Immature natural killer cell (primary cell): ENCODE measurements around the gene PCGF2. TPM values are rescaled to one million over a fixed set of nuclear protein-coding genes. Genes with fewer than 3 reads are reported as not detected.

Experiments used
- DNase-seq, 3 donors: peaks; one replicate each; pipeline ENCODE4 v3.0.0; 2022; ENCODE audit warnings: mixed read lengths in 1 of 3
- H3K27ac Mint-ChIP-seq, 6 donors: one replicate each; pipeline ENCODE4 v1.8.0; 2020; ENCODE audit warnings: mixed read lengths in 6 of 6, mild to moderate bottlenecking in 5 of 6, inconsistent platforms in 4 of 6, moderate library complexity in 3 of 6
- H3K27me3 Mint-ChIP-seq, 3 donors: one replicate each; pipeline ENCODE4 v1.8.0; 2020 to 2021; ENCODE audit warnings: low read depth in 3 of 3, mild to moderate bottlenecking in 3 of 3, mixed read lengths in 3 of 3, moderate library complexity in 3 of 3, inconsistent platforms in 1 of 3
- H3K36me3 Mint-ChIP-seq, 3 donors: one replicate each; pipeline ENCODE4 v1.8.0; 2020; ENCODE audit warnings: mixed read lengths in 3 of 3, inconsistent platforms in 2 of 3, mild to moderate bottlenecking in 2 of 3
- H3K4me1 Mint-ChIP-seq, 2 donors: one replicate each; pipeline ENCODE4 v1.8.0; 2020; ENCODE audit warnings: inconsistent platforms in 2 of 2, mild to moderate bottlenecking in 2 of 2, mixed read lengths in 2 of 2, moderate library complexity in 1 of 2
- H3K4me3 Mint-ChIP-seq, 5 donors: one replicate each; pipeline ENCODE4 v1.8.0; 2020; ENCODE audit warnings: mild to moderate bottlenecking in 5 of 5, mixed read lengths in 5 of 5, inconsistent platforms in 3 of 5, moderate library complexity in 3 of 5
- H3K9me3 Mint-ChIP-seq, 6 donors: one replicate each; pipeline ENCODE4 v1.8.0; 2020; ENCODE audit warnings: mild to moderate bottlenecking in 6 of 6, mixed read lengths in 6 of 6, inconsistent platforms in 4 of 6, moderate library complexity in 3 of 6
- polyA plus RNA-seq, 3 donors: library from polyadenylated mRNA; unstranded; fragments of 300-500 nt; fragmentation: Illumina TruSeq; gene quantifications; one replicate each; pipeline ENCODE4 v1.2.3, GENCODE V29; 2021

Gene PCGF2
- polyA plus RNA-seq, 3 donors from 2014 or later: not detected

- no peak overlapping the region for H3K27ac Mint-ChIP-seq
- peaks cover 42 to 57% (median 47%) of the 10 kb centered on the region in 3 donors for H3K27me3 Mint-ChIP-seq
- H3K9me3 Mint-ChIP-seq: peaks cover 0 to 3% (median 0%) of the 10 kb centered on the region in 6 donors
- H3K36me3 Mint-ChIP-seq: peaks cover 0 to 4% (median 3%) of the 10 kb centered on the region in 3 donors
- peaks cover 48 to 56% of the 10 kb centered on the region in 2 donors for H3K4me1 Mint-ChIP-seq
- peak overlapping the region in 2 of 5 donors; percentile 50 to 60 for H3K4me3 Mint-ChIP-seq
- no peak for DNase-seq
These were observed 721 bp upstream of the PCGF2 start for GRCh38 chr17:38748892-38749222.

- peak overlapping the region; percentile 19 to 68 (median 29) for H3K4me3 Mint-ChIP-seq
- no peak overlapping the region for H3K27ac Mint-ChIP-seq
- peaks cover 0 to 2% (median 0%) of the 10 kb centered on the region in 3 donors for H3K36me3 Mint-ChIP-seq
- peaks cover 40 to 63% (median 48%) of the 10 kb centered on the region in 3 donors for H3K27me3 Mint-ChIP-seq
- H3K4me1 Mint-ChIP-seq: peaks cover 40 to 45% of the 10 kb centered on the region in 2 donors
- DNase-seq: no peak
- H3K9me3 Mint-ChIP-seq: peaks cover 0 to 3% (median 0%) of the 10 kb centered on the region in 6 donors
These were observed 530 bp downstream of the PCGF2 start for GRCh38 chr17:38747463-38748148.

- H3K27ac Mint-ChIP-seq: no peak overlapping the region
- H3K9me3 Mint-ChIP-seq: peaks cover 0 to 3% (median 0%) of the 10 kb centered on the region in 6 donors
- peaks cover 34 to 39% of the 10 kb centered on the region in 2 donors for H3K4me1 Mint-ChIP-seq
- no peaks in the 10 kb centered on the region for H3K36me3 Mint-ChIP-seq
- H3K4me3 Mint-ChIP-seq: peak overlapping the region in 4 of 5 donors; percentile 42 to 63 (median 54)
- H3K27me3 Mint-ChIP-seq: peaks cover 34 to 58% (median 41%) of the 10 kb centered on the region in 3 donors
- DNase-seq: no peak
These were observed 1.2 kb downstream of the PCGF2 start for GRCh38 chr17:38746849-38747462.

GRCh38 chr17:38746004-38746848, 1.9 kb downstream of the PCGF2 start:
- Mint-ChIP-seq H3K27ac (peak overlapping the region in 2 of 6 donors; percentile 5 to 13), H3K27me3 (peaks cover 27 to 50% (median 34%) of the 10 kb centered on the region in 3 donors), H3K4me3 (peak overlapping the region in 3 of 5 donors; percentile 49 to 63 (median 60)), H3K9me3 (no peaks in the 10 kb centered on the region), H3K36me3 (no peaks in the 10 kb centered on the region), H3K4me1 (peaks cover 27 to 33% of the 10 kb centered on the region in 2 donors)
- DNase-seq: no peak

GRCh38 chr17:38745545-38745944, 2.6 kb downstream of the PCGF2 start:
- no peak overlapping the region for H3K4me3 Mint-ChIP-seq
- H3K9me3 Mint-ChIP-seq: no peaks in the 10 kb centered on the region
- H3K4me1 Mint-ChIP-seq: peaks cover 20 to 26% of the 10 kb centered on the region in 2 donors
- no peaks in the 10 kb centered on the region for H3K36me3 Mint-ChIP-seq
- no peak for DNase-seq
- peak overlapping the region in 1 of 6 donors; percentile 13 for H3K27ac Mint-ChIP-seq
- peaks cover 21 to 44% (median 27%) of the 10 kb centered on the region in 3 donors for H3K27me3 Mint-ChIP-seq

- peaks cover 7 to 12% of the 10 kb centered on the region in 2 donors for H3K4me1 Mint-ChIP-seq
- no peaks in the 10 kb centered on the region for H3K9me3 Mint-ChIP-seq
- no peak overlapping the region for H3K4me3 Mint-ChIP-seq
- H3K27ac Mint-ChIP-seq: no peak overlapping the region
- peaks cover 14 to 33% (median 14%) of the 10 kb centered on the region in 3 donors for H3K27me3 Mint-ChIP-seq
- DNase-seq: no peak
- H3K36me3 Mint-ChIP-seq: no peaks in the 10 kb centered on the region
These were observed 4.5 kb downstream of the PCGF2 start for GRCh38 chr17:38743556-38744171.

GRCh38 chr17:38742411-38743308, 5.5 kb downstream of the PCGF2 start:
- Mint-ChIP-seq H3K36me3 (no peaks in the 10 kb centered on the region), H3K4me3 (no peak overlapping the region), H3K27me3 (peaks cover 13 to 28% (median 14%) of the 10 kb centered on the region in 3 donors), H3K27ac (no peak overlapping the region), H3K4me1 (peaks cover 7 to 9% of the 10 kb centered on the region in 2 donors), H3K9me3 (no peaks in the 10 kb centered on the region)
- DNase-seq: no peak

GRCh38 chr17:38741921-38742410, 6.2 kb downstream of the PCGF2 start:
- Mint-ChIP-seq H3K27me3 (peaks cover 13 to 28% (median 14%) of the 10 kb centered on the region in 3 donors), H3K9me3 (no peaks in the 10 kb centered on the region), H3K27ac (no peak overlapping the region), H3K36me3 (no peaks in the 10 kb centered on the region), H3K4me3 (no peak overlapping the region), H3K4me1 (peaks cover 7 to 9% of the 10 kb centered on the region in 2 donors)
- DNase-seq: no peak

- Mint-ChIP-seq H3K4me1 (peaks cover 2 to 4% of the 10 kb centered on the region in 2 donors), H3K9me3 (no peaks in the 10 kb centered on the region)
These were observed 6.7 kb downstream of the PCGF2 start for GRCh38 chr17:38741461-38741860.

GRCh38 chr17:38740806-38741205, 7.3 kb downstream of the PCGF2 start:
- no peak for DNase-seq
- Mint-ChIP-seq H3K4me3 (no peak overlapping the region), H3K36me3 (no peaks in the 10 kb centered on the region), H3K9me3 (no peaks in the 10 kb centered on the region), H3K4me1 (peaks cover 0 to 1% of the 10 kb centered on the region in 2 donors), H3K27ac (no peak overlapping the region), H3K27me3 (peaks cover 3 to 17% (median 6%) of the 10 kb centered on the region in 3 donors)

More at GRCh38 chr17:38741461-38741860, 6.7 kb downstream of the PCGF2 start:
- DNase-seq: no peak
- Mint-ChIP-seq H3K36me3 (no peaks in the 10 kb centered on the region), H3K27ac (no peak overlapping the region), H3K27me3 (peaks cover 10 to 24% (median 10%) of the 10 kb centered on the region in 3 donors), H3K4me3 (no peak overlapping the region)

- no peaks in the 10 kb centered on the region for H3K9me3 Mint-ChIP-seq
- H3K27ac Mint-ChIP-seq: no peak overlapping the region
- no peak for DNase-seq
- peaks cover 3 to 6% of the 10 kb centered on the region in 2 donors for H3K4me1 Mint-ChIP-seq
- no peak overlapping the region for H3K4me3 Mint-ChIP-seq
- H3K27me3 Mint-ChIP-seq: peaks cover 2 to 15% (median 8%) of the 10 kb centered on the region in 3 donors
- no peaks in the 10 kb centered on the region for H3K36me3 Mint-ChIP-seq
These were observed 8.1 kb downstream of the PCGF2 start for GRCh38 chr17:38740044-38740443.

- H3K27me3 Mint-ChIP-seq: peaks cover 0 to 11% (median 6%) of the 10 kb centered on the region in 3 donors
- H3K9me3 Mint-ChIP-seq: no peaks in the 10 kb centered on the region
- peaks cover 10 to 12% of the 10 kb centered on the region in 2 donors for H3K4me1 Mint-ChIP-seq
- H3K27ac Mint-ChIP-seq: no peak overlapping the region
- H3K4me3 Mint-ChIP-seq: no peak overlapping the region
- H3K36me3 Mint-ChIP-seq: no peaks in the 10 kb centered on the region
- DNase-seq: no peak
These were observed 8.8 kb downstream of the PCGF2 start for GRCh38 chr17:38739305-38739704.
